Ammon's horn (tissue), 1 donor: ENCODE measurements around the gene KCNJ11.

Source experiments
- DNase-seq: peaks from one replicate; pipeline ENCODE4 v3.0.0-alpha.2; 2016; ENCODE audit warnings: low spot score

The KCNJ11 gene

GRCh38 chr11:17366495-17366894 lies 22.0 kb downstream of the KCNJ11 start:
- no peak for DNase-seq

GRCh38 chr11:17354601-17354991 lies 33.9 kb downstream of the KCNJ11 start:
- peak; percentile 69 for DNase-seq

GRCh38 chr11:17353821-17354600 lies 34.4 kb downstream of the KCNJ11 start:
- DNase-seq = no peak

- peak; percentile 75 for DNase-seq
Measured at GRCh38 chr11:17352950-17353820, 35.3 kb downstream of the KCNJ11 start.

GRCh38 chr11:17351510-17352176 lies 36.8 kb downstream of the KCNJ11 start, which contains the start of gene NCR3LG1:
TSS of gene NCR3LG1 (plus strand) at chr11:17351800. CDS start at chr11:17351970, 170 bp downstream.
- DNase-seq = peak; percentile 43

GRCh38 chr11:17351172-17351509 lies 37.3 kb downstream of the KCNJ11 start:
- DNase-seq = no peak

- no peak for DNase-seq
Measured at GRCh38 chr11:17350455-17351171, 37.8 kb downstream of the KCNJ11 start.

GRCh38 chr11:17347676-17348075 lies 40.8 kb downstream of the KCNJ11 start:
- DNase-seq = no peak

- no peak for DNase-seq
Measured at GRCh38 chr11:17343907-17344306, 44.6 kb downstream of the KCNJ11 start.

GRCh38 chr11:17343257-17343656 lies 45.2 kb downstream of the KCNJ11 start:
- DNase-seq = no peak
